H1 (cell line): ENCODE data around the gene CEP57L1. TPM values are rescaled to one million over a fixed set of nuclear protein-coding genes. Genes with fewer than 3 reads are reported as not detected.

Experiments
- JUN ChIP-seq: IDR thresholded peaks from 2 replicates; pipeline ENCODE4 v1.6.1; 2011; ENCODE audit warnings: low read depth, mild to moderate bottlenecking, improper control_type of control experiment, low read length
- SRF ChIP-seq: IDR thresholded peaks from 2 replicates; pipeline ENCODE4 v1.6.1; 2011; ENCODE audit warnings: mild to moderate bottlenecking, low read depth, low read length, moderate library complexity
- polyA plus RNA-seq, 7 experiments: library from polyadenylated mRNA; depleted of rRNA in 3 of 7; stranded (reverse) in 5 of 7; unstranded in 2 of 7; fragments of >200 nt in 5 of 7; fragments of 200-250 nt in 2 of 7; gene quantifications; 1 replicate in 5 of 7; 2 replicates in 1 of 7; 4 replicates in 1 of 7; pipeline versions ENCODE4 v1.2.1 to v1.2.3, GENCODE V29; 2011 to 2013; ENCODE audit warnings: missing spikeins in 2 of 7, mixed read lengths in 2 of 7
- total RNA-seq: library from RNA; stranded (reverse); fragmentation: NEBNext Ultra II Directional; extraction: Animal tissue kit (Norgen Biotek cat#: 25700); gene quantifications from 2 replicates; pipeline ENCODE4 v1.2.1, GENCODE V29; 2021
- TF ChIP-seq, protein P1 (sequence below), 3 experiments: IDR thresholded peaks; 1 replicate in 2 of 3; 2 replicates in 1 of 3; pipeline versions ENCODE4 v1.5.1 to v1.6.1; 2011; ENCODE audit warnings: low read length in 3 of 3, mild to moderate bottlenecking in 3 of 3, inconsistent platforms in 2 of 3, low read depth in 1 of 3, moderate library complexity in 1 of 3; ENCODE audit not compliant: insufficient read depth in 1 of 3; ENCODE audit errors: control extremely low read depth in 1 of 3

CEP57L1 gene
- total and polyA plus RNA-seq, 2 of the 8 experiments (the other 6 are each of a cell fraction or from before 2014, with no cell fraction given), result 3.6 to 11.5 TPM

GRCh38 chr6:109172101-109172746 is 76.9 kb downstream of the CEP57L1 start (continued):
- no peak for TF ChIP-seq JUN
- TF ChIP-seq, protein P1, sequence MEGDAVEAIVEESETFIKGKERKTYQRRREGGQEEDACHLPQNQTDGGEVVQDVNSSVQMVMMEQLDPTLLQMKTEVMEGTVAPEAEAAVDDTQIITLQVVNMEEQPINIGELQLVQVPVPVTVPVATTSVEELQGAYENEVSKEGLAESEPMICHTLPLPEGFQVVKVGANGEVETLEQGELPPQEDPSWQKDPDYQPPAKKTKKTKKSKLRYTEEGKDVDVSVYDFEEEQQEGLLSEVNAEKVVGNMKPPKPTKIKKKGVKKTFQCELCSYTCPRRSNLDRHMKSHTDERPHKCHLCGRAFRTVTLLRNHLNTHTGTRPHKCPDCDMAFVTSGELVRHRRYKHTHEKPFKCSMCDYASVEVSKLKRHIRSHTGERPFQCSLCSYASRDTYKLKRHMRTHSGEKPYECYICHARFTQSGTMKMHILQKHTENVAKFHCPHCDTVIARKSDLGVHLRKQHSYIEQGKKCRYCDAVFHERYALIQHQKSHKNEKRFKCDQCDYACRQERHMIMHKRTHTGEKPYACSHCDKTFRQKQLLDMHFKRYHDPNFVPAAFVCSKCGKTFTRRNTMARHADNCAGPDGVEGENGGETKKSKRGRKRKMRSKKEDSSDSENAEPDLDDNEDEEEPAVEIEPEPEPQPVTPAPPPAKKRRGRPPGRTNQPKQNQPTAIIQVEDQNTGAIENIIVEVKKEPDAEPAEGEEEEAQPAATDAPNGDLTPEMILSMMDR (IDR thresholded peaks at IDR 0.05; ENCODE audit: control extremely low read depth in 1 of 3, insufficient read depth in 1 of 3, low read depth in 1 of 3, low read length in 3 of 3), result no peak
- TF ChIP-seq SRF, result no peak
